ENCODE results near the gene RNASEH2A.

The RNASEH2A gene

DNA sequence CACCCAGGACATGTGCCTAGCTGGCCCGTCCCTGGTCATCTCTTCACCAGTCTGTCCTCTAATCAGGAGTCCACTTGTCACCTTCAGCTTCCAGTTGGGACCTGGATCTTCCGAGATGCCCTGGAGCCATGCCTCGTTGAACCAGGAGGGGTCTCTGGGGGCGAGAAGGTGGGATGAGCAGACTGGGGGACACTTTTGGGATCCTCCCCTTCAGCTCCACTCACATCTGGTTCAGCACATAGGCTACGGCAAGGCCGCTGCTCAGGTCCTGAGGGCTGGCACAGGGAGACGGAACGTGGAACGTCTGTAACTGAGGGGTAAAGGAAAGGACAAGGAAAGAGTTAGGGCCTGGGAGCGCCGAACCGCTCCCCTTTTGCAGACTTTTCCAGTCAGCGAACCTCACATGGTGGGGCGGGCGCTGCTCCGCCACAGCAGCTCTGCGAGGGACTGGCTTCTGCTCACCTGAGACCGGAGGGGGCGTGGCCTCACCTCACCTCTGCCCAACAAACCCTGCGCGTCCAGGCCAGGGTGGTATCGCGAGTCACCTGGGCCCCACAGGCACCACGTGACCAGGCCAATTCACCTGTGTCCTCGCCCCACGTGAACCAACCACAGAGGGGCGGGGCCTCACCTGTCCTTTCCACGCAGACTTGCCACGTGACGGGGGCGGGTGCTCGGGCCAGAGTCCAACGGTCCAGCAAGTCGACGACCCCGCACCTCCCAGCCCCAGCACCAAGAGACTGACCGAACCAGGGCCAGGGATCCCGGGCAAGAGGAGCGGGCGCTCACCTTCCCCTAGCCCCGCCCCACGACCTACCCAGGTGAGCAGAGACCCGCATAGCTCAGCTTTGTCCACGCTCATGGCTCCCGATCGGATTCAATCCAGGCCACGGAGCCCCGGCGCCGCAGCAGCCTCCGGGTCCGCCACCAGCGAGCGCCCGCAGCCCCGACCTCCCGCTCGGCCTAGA lies 31.5 kb upstream of the RNASEH2A start, which contains the start of gene HOOK2:
HOOK2 (minus strand) TSS at position 965 of the 968 bp plus-strand sequence; CDS start at position 862, 103 bp downstream.
- peak within 1 kb of the TSS; percentile 72 for H3K9ac ChIP-seq (ENCODE audit: low read length)
- no peaks in the 10 kb centered on the region for H3K36me3 ChIP-seq (ENCODE audit: control insufficient read depth, insufficient read depth, low read length)
- H3K4me3 ChIP-seq (ENCODE audit: low read length), result peak within 1 kb of the TSS; percentile 20
- no peaks in the 10 kb centered on the region for H3K9me3 ChIP-seq (ENCODE audit: control insufficient read depth, low read length)
- peaks cover 35% of the 10 kb centered on the region for H3K4me1 ChIP-seq (ENCODE audit: control insufficient read depth, insufficient read depth, low read length)
- H3K27me3 ChIP-seq (ENCODE audit: control insufficient read depth, insufficient read depth, low read length), result no peaks in the 10 kb centered on the region

DNA sequence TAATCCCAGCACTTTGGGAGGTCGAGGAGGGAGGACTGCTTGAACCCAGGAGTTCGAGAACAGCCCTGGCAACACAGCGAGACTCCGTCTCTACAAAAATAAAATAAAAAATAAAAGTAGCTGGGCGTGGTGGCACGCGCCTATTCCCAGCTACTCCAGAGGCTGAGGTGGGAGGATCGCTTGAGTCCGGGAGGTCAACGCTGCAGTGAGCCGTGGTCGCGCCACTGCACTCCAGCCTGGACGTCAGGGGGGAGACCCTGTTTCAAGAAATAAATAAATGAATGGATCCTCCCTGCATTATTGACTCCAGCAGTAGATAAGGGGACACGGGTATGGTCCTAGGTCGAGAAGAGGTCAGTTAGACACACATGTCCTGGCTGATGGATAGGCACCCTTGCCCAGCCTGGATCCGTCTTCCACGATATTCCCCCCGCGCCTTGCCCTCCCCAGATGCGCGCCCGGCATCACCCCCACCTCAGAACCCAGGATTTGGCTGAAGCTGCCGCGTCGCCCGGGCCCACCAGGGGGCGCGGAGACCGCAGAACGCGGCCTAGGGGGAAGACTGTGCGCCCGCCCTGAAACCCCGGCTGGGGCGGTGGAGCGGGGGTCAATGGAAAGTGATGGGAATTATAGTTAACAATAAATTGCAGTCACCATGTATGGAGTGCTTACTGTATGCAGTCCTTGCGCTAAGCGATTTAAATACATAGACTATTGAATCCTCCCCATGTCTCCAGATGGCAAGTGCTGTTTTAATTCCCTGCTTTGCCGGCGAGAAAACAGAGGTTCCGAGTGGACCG lies 29.0 kb upstream of the RNASEH2A start:
- H3K36me3 ChIP-seq (ENCODE audit: control insufficient read depth, insufficient read depth, low read length), result no peaks in the 10 kb centered on the region
- H3K9ac ChIP-seq (ENCODE audit: low read length), result peak overlapping the region; percentile 87
- no peaks in the 10 kb centered on the region for H3K27me3 ChIP-seq (ENCODE audit: control insufficient read depth, insufficient read depth, low read length)
- H3K4me1 ChIP-seq (ENCODE audit: control insufficient read depth, insufficient read depth, low read length), result peaks cover 40% of the 10 kb centered on the region
- H3K4me3 ChIP-seq (ENCODE audit: low read length), result peak overlapping the region; percentile 84
- no peaks in the 10 kb centered on the region for H3K9me3 ChIP-seq (ENCODE audit: control insufficient read depth, low read length)

DNA sequence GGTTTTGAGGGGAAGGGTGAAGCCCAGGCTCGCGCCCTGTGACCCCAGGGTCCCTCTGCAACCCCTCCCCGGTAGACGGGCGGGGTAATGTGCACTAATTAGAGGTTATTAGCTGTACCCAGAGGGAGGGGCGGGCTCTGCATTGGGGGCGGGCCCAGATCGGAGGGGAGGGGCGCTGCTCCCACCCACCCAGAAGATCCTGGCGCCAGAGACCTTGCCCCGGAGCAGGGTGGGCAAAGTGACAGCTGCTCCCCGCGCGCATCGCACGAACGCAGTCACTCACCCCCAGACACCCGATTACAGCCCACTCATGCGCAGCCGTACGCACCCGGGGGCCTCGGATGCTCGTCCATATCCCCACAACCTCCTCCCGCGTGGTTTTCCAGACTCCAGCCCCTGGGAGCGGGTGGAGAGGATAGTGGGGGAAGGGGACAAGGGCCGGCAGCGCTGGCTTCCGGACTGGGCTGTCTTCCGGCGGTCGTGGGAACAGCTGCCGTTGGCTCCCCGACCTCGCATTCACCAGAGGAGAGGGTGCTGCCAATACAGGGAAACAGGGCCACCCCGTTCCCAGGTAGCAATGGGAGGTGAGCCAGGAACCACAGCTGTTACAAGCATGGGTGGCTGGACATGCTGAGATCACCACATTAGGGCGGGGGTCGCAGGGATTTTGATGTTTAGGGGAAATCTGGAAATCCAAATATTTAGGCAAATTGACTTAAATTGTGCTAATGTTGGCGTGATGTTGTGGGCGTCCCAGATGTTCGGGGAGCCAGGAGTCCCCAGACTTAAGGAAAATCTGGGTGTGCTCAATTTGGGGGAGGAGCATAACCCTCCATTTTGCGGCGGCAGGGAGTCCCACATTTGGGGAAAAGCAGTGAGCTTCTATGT lies 28.1 kb upstream of the RNASEH2A start:
- Histone ChIP-seq H3K4me1 (ENCODE audit: control insufficient read depth, insufficient read depth, low read length) (peaks cover 47% of the 10 kb centered on the region), H3K4me3 (ENCODE audit: low read length) (peak overlapping the region; percentile 84)

DNA sequence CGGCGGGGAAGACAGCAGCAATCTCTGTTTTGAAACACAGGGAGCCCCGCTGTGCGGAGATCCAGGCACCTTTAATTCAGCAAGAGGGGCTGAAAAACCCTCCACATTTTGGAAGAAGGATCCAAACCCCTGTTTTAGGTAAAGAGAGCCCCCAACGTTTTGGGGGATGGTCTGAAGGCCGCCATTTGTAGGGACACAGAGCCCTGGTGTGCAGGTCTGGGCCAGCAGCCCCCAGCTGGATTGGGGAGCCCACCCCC lies 27.6 kb upstream of the RNASEH2A start:
- no peaks in the 10 kb centered on the region for H3K36me3 ChIP-seq (ENCODE audit: control insufficient read depth, insufficient read depth, low read length)
- peak overlapping the region; percentile 87 for H3K9ac ChIP-seq (ENCODE audit: low read length)
- H3K4me1 ChIP-seq (ENCODE audit: control insufficient read depth, insufficient read depth, low read length), result peaks cover 53% of the 10 kb centered on the region
- no peaks in the 10 kb centered on the region for H3K27me3 ChIP-seq (ENCODE audit: control insufficient read depth, insufficient read depth, low read length)
- peak overlapping the region; percentile 84 for H3K4me3 ChIP-seq (ENCODE audit: low read length)
- no peaks in the 10 kb centered on the region for H3K9me3 ChIP-seq (ENCODE audit: control insufficient read depth, low read length)

More for the DNA sequence above, 28.1 kb upstream of the RNASEH2A start:
- H3K36me3 ChIP-seq (ENCODE audit: control insufficient read depth, insufficient read depth, low read length), result no peaks in the 10 kb centered on the region
- H3K9ac ChIP-seq (ENCODE audit: low read length), result peak overlapping the region; percentile 87
- no peaks in the 10 kb centered on the region for H3K9me3 ChIP-seq (ENCODE audit: control insufficient read depth, low read length)
- no peaks in the 10 kb centered on the region for H3K27me3 ChIP-seq (ENCODE audit: control insufficient read depth, insufficient read depth, low read length)

DNA sequence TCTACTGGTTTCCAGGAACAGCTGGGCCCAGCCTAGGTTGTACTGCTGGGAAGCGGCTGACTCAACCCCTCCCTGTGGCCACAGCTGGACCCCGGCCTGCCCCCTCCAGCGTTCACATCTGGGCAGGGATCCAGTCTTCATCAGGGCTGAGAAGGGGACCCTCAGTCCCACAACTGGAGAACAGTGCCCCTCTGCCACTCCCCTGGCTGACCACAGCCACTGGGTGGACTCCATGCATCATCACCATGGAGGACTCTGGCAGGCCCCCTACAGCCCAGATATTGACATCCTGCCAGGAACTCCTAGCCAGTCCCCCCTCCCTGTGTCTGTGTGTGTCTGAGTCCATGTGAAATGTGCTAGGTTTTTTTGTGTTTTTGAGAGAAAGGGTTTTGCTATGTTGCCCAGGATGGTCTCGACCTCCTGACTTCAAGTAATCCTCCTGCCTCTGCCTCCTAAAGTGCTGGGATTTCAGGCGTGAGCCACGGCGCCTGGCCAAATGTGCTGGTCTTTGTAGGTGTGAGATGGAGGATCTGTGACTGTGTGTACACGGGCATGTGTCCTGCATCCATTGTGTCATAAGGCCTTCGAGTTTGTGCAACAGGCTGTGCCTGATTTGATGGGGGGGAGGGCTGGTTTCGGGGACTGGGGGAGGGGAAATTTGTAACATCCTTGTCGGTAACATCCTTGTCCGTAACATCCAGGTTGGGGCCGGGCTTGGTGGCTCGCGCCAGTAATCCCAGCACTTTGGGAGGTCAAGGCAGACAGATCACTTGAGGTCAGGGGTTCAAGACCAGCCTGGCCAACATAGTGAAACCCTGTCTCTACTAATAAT lies 27.0 kb upstream of the RNASEH2A start:
- H3K27me3 ChIP-seq (ENCODE audit: control insufficient read depth, insufficient read depth, low read length), result no peaks in the 10 kb centered on the region
- H3K9me3 ChIP-seq (ENCODE audit: control insufficient read depth, low read length), result no peaks in the 10 kb centered on the region
- H3K36me3 ChIP-seq (ENCODE audit: control insufficient read depth, insufficient read depth, low read length), result no peaks in the 10 kb centered on the region
- H3K4me3 ChIP-seq (ENCODE audit: low read length), result no peak overlapping the region
- H3K9ac ChIP-seq (ENCODE audit: low read length), result no peak overlapping the region
- H3K4me1 ChIP-seq (ENCODE audit: control insufficient read depth, insufficient read depth, low read length), result peaks cover 56% of the 10 kb centered on the region

DNA sequence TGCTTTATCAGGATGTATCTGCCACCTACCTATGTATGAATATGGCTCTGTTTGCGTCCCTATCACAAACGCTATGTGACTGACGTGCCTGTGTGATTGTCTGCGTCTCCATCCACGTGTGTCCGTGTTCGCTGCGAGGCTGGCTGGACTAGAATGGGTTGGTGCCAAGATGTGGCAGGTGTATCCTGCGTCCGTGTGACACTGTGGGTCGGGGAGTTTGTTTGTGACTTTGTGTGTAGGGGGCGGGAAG lies 24.3 kb upstream of the RNASEH2A start:
- Histone ChIP-seq H3K9ac (ENCODE audit: low read length) (peak overlapping the region; percentile 67), H3K4me3 (ENCODE audit: low read length) (no peak overlapping the region), H3K27me3 (ENCODE audit: control insufficient read depth, insufficient read depth, low read length) (no peaks in the 10 kb centered on the region), H3K4me1 (ENCODE audit: control insufficient read depth, insufficient read depth, low read length) (peaks cover 76% of the 10 kb centered on the region), H3K9me3 (ENCODE audit: control insufficient read depth, low read length) (no peaks in the 10 kb centered on the region), H3K36me3 (ENCODE audit: control insufficient read depth, insufficient read depth, low read length) (no peaks in the 10 kb centered on the region)

DNA sequence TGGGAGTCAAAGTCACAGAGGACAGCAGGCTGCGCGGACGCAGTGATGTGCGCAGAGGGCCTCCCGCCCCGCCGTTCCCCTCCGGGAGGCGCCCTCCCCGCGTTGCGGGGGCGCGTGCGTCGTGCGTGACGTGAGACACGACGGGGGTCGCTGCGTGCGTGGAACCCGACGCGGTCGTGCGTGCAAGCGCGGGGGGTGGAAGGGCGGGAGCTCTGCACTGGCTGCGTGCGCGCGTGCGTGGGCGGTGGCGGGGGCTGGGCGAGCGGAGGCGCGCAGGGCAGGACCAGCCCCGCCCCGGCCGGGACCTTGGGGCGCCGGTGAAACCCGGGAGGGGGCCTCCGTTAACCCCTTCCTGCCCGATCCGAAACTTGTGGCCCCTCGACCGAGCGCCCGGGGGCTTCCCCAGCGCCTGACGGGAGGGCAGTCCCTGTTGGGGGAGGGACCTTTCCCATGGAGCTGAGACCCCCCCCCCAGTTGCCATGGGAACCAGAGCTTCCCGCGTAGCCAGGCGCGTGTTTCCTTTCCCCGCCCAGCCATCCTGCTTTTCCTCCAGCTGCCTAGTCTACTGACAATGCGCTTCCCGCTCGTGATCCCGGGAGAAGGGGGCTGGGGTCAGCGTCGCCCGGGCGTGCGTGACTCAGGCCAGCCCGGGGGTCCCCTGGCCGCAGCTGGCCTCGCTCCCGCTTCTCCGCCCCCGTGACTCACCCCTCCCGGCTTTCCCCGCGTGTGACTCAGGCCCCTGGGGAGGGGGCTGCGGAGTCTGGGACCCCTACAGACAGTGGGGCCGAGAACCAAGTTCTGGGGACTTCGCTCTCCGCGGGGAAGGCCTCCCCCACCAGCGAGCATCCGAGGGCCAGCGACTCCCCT lies 23.7 kb upstream of the RNASEH2A start:
- H3K27me3 ChIP-seq (ENCODE audit: control insufficient read depth, insufficient read depth, low read length), result no peaks in the 10 kb centered on the region
- H3K36me3 ChIP-seq (ENCODE audit: control insufficient read depth, insufficient read depth, low read length), result no peaks in the 10 kb centered on the region
- no peaks in the 10 kb centered on the region for H3K9me3 ChIP-seq (ENCODE audit: control insufficient read depth, low read length)
- peak overlapping the region; percentile 67 for H3K9ac ChIP-seq (ENCODE audit: low read length)
- peaks cover 82% of the 10 kb centered on the region for H3K4me1 ChIP-seq (ENCODE audit: control insufficient read depth, insufficient read depth, low read length)
- peak overlapping the region; percentile 31 for H3K4me3 ChIP-seq (ENCODE audit: low read length)

DNA sequence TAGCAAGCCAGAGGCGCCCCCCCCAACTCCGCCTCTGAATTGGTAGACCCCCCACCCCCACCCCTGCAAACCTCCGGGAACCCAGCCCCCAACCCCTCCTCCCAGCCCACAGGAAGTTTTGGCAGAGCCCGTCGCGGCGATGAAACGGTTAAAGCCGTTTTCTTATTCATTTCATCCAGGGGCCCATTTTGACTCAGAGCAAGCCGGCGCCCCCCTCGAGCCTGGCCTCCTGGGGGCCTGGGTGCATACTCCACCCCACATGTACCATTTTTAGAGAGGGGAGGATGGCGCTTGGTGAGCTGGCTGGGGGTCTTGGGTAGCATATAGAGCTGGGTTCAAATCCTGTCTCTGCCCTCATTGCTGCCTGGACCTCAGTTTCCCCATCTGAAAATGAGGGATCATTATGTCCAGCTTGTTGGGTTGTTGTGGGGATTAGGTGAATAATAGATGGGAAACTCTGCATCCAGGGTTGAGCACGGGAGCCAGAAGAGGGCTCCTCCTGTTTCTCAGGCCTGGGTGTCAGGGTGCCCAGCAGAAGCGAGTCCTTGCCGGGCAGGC lies 23.0 kb upstream of the RNASEH2A start:
- no peak overlapping the region for H3K4me3 ChIP-seq (ENCODE audit: low read length)
- no peaks in the 10 kb centered on the region for H3K36me3 ChIP-seq (ENCODE audit: control insufficient read depth, insufficient read depth, low read length)
- H3K9ac ChIP-seq (ENCODE audit: low read length), result peak overlapping the region; percentile 67
- H3K27me3 ChIP-seq (ENCODE audit: control insufficient read depth, insufficient read depth, low read length), result no peaks in the 10 kb centered on the region
- no peaks in the 10 kb centered on the region for H3K9me3 ChIP-seq (ENCODE audit: control insufficient read depth, low read length)
- peaks cover 83% of the 10 kb centered on the region for H3K4me1 ChIP-seq (ENCODE audit: control insufficient read depth, insufficient read depth, low read length)

DNA sequence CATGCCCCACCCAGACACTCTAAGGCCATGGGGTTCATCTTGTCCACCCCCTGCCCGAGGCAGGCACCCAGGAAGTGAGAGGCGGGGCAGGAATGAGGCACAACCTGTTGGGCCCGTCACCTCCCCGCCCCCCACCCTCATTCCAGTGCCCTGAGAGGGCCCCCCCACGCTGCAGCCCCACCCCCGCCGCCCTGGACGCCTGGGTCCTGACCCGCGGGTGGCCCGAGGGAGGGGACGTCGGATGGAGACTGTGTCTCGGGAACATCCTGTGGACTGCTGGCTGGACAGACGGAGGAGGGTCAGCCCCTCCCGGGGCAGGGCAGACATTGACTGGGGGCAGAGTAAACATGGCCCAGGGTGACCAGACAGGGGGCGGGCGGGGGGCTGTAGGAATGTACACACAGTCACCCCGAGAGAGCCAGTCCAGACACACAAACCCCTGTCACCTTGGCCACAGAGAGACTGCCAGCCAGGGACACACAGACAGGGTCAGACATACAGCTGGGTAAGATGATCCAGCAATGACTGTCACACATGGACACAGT lies 22.5 kb upstream of the RNASEH2A start:
- H3K4me3 ChIP-seq (ENCODE audit: low read length), result no peak overlapping the region

DNA sequence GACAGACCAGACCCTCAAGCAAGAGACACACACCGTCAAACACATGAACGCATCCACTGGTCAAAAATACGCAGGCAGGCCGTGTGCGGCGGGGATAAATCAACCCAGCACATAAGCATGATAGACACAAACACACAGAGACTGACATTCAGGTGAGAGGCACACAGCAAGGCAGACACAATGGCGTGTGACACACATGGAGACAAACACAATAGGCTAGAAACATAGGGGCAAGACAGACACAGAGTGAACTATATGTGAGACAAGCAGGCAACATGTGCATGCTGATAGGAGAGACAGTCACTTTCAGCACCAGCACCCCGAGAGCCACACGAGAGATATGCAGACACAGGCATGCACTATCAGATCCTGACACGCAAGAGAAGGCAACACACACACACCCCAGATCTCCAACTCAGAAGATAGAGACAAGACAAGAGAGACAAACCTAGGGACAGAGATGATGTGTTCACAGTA lies 22.0 kb upstream of the RNASEH2A start:
- Histone ChIP-seq H3K4me1 (ENCODE audit: control insufficient read depth, insufficient read depth, low read length) (peaks cover 82% of the 10 kb centered on the region), H3K9me3 (ENCODE audit: control insufficient read depth, low read length) (no peaks in the 10 kb centered on the region), H3K36me3 (ENCODE audit: control insufficient read depth, insufficient read depth, low read length) (no peaks in the 10 kb centered on the region), H3K27me3 (ENCODE audit: control insufficient read depth, insufficient read depth, low read length) (no peaks in the 10 kb centered on the region), H3K4me3 (ENCODE audit: low read length) (no peak overlapping the region), H3K9ac (ENCODE audit: low read length) (no peak overlapping the region)

More for the DNA sequence above, 22.5 kb upstream of the RNASEH2A start:
- H3K9me3 ChIP-seq (ENCODE audit: control insufficient read depth, low read length), result no peaks in the 10 kb centered on the region
- H3K36me3 ChIP-seq (ENCODE audit: control insufficient read depth, insufficient read depth, low read length), result no peaks in the 10 kb centered on the region
- peaks cover 83% of the 10 kb centered on the region for H3K4me1 ChIP-seq (ENCODE audit: control insufficient read depth, insufficient read depth, low read length)
- no peaks in the 10 kb centered on the region for H3K27me3 ChIP-seq (ENCODE audit: control insufficient read depth, insufficient read depth, low read length)
- H3K9ac ChIP-seq (ENCODE audit: low read length), result peak overlapping the region; percentile 67
